Stimulated activated naive CD8-positive, alpha-beta T cell treated with anti-CD3 and anti-CD28 coated beads, Interleukin-15, amount 100 ng/mL, for 72 hours (primary cell): ENCODE results near the gene CTIF.

Experiments
- ATAC-seq: fragments of 150-1000 bp; cut with Tn5 transposase; 2 replicates; pipeline ENCODE4 v1.10.0; 2021; ENCODE audit warnings: mild to moderate bottlenecking, moderate library complexity
- DNase-seq, 2 donors: peaks; one replicate each; pipeline ENCODE4 v3.0.0; 2021 to 2022
- H3K27ac Mint-ChIP-seq, 2 donors: one replicate each; pipeline ENCODE4 v1.8.0; 2022; ENCODE audit warnings: mild to moderate bottlenecking in 2 of 2, mixed read lengths in 2 of 2, moderate library complexity in 2 of 2
- H3K27me3 Mint-ChIP-seq: one replicate; pipeline ENCODE4 v1.8.0; 2022; ENCODE audit warnings: mixed read lengths
- H3K4me1 Mint-ChIP-seq: one replicate; pipeline ENCODE4 v1.8.0; 2022; ENCODE audit warnings: mild to moderate bottlenecking, mixed read lengths
- H3K4me3 Mint-ChIP-seq, 2 donors: one replicate each; pipeline ENCODE4 v1.8.0; 2022; ENCODE audit warnings: mild to moderate bottlenecking in 2 of 2, mixed read lengths in 2 of 2, moderate library complexity in 1 of 2
- H3K9me3 Mint-ChIP-seq, 2 donors: one replicate each; pipeline ENCODE4 v1.8.0; 2022; ENCODE audit warnings: mixed read lengths in 2 of 2

The CTIF gene

DNA sequence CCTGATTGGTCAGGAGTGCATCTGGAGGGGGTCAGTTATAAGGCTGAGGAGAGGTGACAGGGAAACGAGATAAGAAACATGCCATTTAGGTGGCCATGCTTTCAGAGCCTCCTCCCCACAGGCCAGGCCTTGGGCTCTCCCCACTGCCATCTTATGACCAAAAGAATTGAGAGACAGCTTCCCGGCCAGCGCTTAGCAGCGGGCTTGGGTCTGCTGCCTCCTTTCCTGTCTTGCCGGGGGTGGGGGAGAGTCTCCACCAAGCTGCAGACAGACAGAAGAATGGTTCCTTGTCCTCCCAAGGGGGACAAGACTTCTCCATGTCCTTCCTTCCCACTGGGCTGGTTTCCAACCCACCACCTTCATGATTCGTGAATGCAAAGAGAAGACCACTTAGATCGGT, 240.6 kb downstream of the CTIF start:
- no peak for ATAC-seq
- H3K4me3 Mint-ChIP-seq, result no peak overlapping the region
- H3K27ac Mint-ChIP-seq, result peak overlapping the region in 1 of 2 donors; percentile 40

DNA sequence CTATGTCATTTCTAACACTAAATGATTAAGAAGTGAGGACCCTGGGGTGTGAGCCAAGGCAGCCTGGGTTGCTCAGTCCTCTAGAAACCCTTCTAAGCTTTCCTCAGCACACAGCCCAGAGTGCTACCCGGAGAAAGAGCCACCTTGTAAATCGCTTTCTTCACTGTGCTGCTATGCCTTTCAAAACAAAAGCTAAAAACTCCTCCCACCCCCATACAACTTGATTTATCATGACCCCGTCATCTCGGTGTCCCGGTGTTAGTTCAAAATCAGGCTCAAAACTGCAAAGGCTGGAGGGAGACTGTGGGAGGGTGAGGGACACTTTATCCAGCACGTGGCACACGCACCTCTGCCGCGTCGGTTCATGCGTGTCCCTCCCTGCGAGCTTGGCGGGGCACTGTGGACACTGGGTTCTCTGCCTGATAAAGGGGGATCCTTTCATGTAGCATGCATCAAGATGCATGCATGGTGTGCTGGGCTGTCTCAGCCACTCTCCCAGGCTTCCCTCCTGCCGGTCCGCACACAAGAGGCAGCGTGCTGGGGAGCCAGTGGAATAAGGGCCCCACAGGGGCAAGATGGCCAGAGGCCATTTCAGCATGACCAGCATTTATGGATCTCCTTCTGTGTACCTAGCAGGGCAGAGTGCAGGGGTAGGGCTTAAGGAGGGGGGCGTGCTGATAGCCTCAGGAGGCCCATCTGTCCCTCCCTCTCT, 241.5 kb downstream of the CTIF start:
- H3K9me3 Mint-ChIP-seq, result no peaks in the 10 kb centered on the region
- H3K4me1 Mint-ChIP-seq, result peaks cover 37% of the 10 kb centered on the region
- DNase-seq, result no peak
- H3K27ac Mint-ChIP-seq, result no peak overlapping the region
- H3K4me3 Mint-ChIP-seq, result no peak overlapping the region
- H3K27me3 Mint-ChIP-seq, result no peaks in the 10 kb centered on the region
- no peak for ATAC-seq

More for the DNA sequence above, 240.6 kb downstream of the CTIF start:
- Mint-ChIP-seq H3K4me1 (peaks cover 28% of the 10 kb centered on the region), H3K27me3 (no peaks in the 10 kb centered on the region), H3K9me3 (no peaks in the 10 kb centered on the region)
- no peak for DNase-seq

DNA sequence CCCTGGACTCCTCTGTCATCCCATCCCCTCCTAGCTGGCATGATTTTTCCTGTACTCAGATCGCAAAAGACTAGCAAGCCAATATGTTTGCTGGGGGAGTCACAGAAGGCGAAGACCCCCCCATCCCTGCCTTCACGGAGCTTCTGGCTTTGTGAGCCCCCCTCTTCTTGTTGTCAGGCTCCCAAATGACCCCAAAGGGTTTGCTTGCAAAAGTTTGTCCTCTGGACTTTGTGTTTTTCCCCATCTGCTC, 242.0 kb downstream of the CTIF start:
- DNase-seq (no peak), ATAC-seq (no peak)
- Mint-ChIP-seq H3K9me3 (no peaks in the 10 kb centered on the region), H3K27me3 (no peaks in the 10 kb centered on the region), H3K4me3 (no peak overlapping the region), H3K27ac (no peak overlapping the region), H3K4me1 (peaks cover 42% of the 10 kb centered on the region)

DNA sequence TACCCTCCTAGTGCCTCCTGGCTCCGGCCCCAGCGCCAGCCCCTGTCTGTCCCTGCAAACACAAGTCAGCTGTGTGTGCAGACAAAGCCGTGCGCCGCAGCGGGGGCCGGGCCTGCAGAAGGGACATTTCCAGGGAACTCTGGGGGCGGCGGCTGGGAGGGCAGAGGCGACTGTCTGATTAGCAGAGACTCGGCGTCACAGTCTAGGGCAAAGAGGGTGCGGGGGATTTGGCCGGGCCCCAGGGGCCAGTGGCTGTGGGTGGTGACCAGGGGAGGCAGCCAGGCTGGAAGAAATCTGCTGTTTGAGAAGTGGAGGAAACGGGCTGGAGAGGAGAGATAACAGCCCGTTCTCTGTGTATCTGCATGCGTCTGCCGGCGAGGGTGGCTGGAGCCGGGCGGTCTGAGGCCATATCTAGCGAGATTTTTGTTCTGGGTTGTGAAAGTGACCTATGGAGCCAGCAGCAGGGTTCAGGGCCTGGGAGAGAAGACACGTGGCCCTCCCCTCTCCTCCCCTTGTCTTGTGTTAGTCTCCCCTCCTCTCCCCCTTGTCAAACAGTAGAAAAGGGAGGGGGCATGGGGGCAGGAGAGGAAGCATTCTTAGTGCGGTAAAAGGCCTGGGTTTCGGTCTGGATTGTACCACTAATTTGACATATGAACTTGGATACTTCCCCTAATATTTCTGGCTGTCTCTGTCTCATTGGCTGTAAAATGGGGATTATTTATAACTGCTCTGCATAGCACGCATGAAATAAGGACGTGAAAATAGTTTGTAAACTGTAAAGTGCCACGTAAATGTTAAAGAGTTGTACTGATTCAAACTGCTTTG, 242.5 kb downstream of the CTIF start:
- Mint-ChIP-seq H3K4me3 (no peak overlapping the region), H3K9me3 (no peaks in the 10 kb centered on the region), H3K4me1 (peaks cover 43% of the 10 kb centered on the region), H3K27ac (peak overlapping the region in 1 of 2 donors; percentile 23), H3K27me3 (no peaks in the 10 kb centered on the region)
- DNase-seq, result no peak
- no peak for ATAC-seq

DNA sequence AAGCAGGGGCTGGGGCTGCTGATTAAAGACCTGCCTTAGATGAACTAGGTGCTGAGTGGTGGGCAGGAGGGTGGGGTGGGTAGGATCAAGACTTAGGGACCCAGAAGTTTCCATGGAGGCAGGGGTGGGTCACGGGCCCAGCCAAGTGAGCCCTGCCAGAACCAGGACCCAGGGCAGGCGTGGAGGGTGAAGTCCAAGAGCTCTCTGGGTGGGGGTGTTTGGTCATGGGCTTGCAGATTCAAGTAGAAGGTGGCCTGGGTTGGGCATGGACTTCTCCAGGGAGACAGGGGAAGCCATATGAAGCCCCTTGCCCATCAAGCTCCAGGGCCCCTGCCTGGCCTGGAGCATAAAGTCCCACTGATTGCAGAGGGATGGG, 243.1 kb downstream of the CTIF start:
- no peak for DNase-seq
- no peak for ATAC-seq
- no peak overlapping the region for H3K4me3 Mint-ChIP-seq
- H3K27me3 Mint-ChIP-seq, result no peaks in the 10 kb centered on the region
- no peak overlapping the region for H3K27ac Mint-ChIP-seq
- H3K4me1 Mint-ChIP-seq, result peaks cover 40% of the 10 kb centered on the region
- no peaks in the 10 kb centered on the region for H3K9me3 Mint-ChIP-seq

DNA sequence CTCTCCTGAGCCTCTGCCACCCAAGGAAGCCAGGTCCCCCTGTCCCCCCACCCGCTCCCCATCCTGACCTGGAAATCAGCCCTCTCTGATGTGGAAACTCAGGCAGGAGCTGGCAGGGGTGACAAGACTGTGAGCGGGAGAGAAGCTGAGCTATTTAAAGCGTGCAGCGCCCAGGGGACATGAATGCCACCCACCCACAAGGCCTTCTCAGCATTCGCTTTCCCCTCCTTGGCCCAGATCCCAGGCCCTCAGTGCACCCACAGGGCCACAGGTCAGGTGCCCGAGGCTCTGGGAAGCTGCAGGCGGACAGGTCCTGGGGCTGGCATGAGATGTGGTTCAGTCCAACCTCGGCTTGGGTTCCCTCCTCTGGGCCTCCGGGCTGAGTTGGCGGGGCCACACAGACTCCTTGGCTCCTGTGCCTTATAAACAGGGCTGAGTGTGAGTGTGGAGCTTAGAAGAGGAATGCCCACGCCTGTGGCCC, 243.6 kb downstream of the CTIF start:
- H3K27ac Mint-ChIP-seq, result no peak overlapping the region
- ATAC-seq (no peak), DNase-seq (no peak)
- no peaks in the 10 kb centered on the region for H3K27me3 Mint-ChIP-seq
- no peak overlapping the region for H3K4me3 Mint-ChIP-seq
- H3K4me1 Mint-ChIP-seq, result peaks cover 36% of the 10 kb centered on the region
- H3K9me3 Mint-ChIP-seq, result no peaks in the 10 kb centered on the region

DNA sequence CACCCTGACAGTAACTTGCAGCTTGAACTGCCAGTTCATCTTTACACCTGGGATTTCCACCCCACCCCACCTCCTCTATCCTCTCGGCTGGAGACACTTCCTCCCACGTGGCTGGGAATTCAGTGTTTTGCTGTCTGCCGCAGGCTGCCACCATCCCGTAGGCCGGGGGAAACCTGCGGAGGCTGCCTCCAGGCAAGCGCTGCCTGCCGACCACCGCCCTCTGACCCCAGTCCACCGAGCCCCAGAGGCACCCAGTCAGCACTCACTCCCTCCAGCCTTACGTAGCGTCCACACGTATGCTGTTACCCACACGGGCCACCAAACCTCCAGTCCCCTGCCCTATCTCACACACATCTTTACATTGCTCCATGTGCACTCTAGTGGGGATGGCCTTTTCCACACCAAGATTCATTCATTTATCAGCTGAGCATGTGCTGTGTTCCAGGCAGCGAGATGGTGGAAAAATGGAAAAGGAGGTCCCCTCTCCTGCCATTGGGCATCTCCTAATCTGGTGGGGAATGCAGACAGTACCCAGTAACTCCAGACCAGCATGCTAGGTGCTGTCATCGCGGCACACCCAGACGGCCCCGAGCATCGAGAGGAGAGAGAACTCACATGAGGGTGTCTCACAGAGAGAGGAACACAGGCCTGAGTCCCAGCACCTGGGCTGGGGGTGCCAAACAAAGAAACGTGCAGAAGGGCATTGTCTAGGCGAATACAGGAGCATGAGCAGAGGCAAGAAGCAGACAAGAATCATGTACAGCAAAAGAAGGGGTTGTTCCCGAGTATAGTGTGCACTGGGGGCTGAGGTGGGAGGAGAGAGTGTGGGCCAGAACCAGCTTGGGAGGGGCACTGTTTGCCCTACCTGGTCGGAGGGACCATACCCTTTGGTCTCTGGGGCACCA, 245.0 kb downstream of the CTIF start:
- peak overlapping the region; percentile 5 to 72 for H3K27ac Mint-ChIP-seq
- no peak overlapping the region for H3K4me3 Mint-ChIP-seq

DNA sequence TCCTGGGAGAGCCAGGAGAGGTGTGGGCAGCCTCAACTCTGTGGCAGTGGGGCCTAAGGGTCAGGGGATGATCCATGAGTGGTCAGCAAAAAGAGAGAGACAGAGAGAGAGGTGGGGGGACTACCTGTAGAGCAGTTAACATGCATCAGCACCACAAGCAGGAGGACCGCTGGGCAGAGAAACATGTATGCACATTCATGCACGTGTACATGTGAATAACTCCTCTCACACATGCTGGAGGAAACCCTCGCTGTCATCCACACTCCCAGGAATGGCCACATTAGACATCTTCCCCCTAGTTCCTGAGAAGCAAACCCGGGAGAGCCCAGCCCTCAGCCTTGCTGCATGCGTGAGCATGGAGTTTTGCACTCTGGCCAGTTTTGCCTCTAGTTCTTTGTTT, 245.8 kb downstream of the CTIF start:
- Mint-ChIP-seq H3K27me3 (no peaks in the 10 kb centered on the region), H3K4me3 (no peak overlapping the region), H3K4me1 (peaks cover 24% of the 10 kb centered on the region), H3K27ac (no peak overlapping the region), H3K9me3 (no peaks in the 10 kb centered on the region)
- DNase-seq (no peak), ATAC-seq (no peak)

More for the DNA sequence above, 245.0 kb downstream of the CTIF start:
- no peak for DNase-seq
- ATAC-seq, result no peak
- no peaks in the 10 kb centered on the region for H3K27me3 Mint-ChIP-seq
- H3K9me3 Mint-ChIP-seq, result no peaks in the 10 kb centered on the region
- H3K4me1 Mint-ChIP-seq, result peaks cover 24% of the 10 kb centered on the region

DNA sequence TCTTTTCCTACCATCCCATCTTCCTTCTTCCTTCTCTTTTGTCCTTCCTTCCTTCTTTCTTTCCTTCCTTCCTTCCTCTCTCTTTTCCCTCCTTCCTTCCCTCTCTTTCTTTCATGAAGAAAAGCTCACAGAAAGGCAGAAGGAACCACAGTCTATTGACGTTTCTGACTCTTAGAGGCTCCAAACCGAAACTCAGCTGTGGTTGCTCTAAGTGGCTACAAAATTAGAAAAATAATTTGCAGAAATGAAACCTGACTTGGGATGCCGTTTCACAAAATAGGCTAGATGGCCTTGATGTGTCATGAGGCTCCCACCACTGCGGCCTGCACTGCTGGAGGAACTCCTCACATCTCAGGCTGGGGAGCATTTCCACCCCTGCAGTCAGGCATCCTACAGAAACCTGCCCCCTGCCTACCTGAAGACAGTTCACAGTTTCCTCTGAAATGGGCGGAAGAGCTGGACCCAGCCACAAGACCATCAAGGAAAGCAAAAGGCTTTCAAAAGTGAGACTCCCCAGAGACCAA, 246.3 kb downstream of the CTIF start:
- no peaks in the 10 kb centered on the region for H3K27me3 Mint-ChIP-seq
- H3K4me1 Mint-ChIP-seq, result peaks cover 24% of the 10 kb centered on the region
- DNase-seq (no peak), ATAC-seq (peak; percentile 55)
- no peaks in the 10 kb centered on the region for H3K9me3 Mint-ChIP-seq
- peak overlapping the region in 1 of 2 donors; percentile 15 for H3K27ac Mint-ChIP-seq
- peak overlapping the region in 1 of 2 donors; percentile 3 for H3K4me3 Mint-ChIP-seq

DNA sequence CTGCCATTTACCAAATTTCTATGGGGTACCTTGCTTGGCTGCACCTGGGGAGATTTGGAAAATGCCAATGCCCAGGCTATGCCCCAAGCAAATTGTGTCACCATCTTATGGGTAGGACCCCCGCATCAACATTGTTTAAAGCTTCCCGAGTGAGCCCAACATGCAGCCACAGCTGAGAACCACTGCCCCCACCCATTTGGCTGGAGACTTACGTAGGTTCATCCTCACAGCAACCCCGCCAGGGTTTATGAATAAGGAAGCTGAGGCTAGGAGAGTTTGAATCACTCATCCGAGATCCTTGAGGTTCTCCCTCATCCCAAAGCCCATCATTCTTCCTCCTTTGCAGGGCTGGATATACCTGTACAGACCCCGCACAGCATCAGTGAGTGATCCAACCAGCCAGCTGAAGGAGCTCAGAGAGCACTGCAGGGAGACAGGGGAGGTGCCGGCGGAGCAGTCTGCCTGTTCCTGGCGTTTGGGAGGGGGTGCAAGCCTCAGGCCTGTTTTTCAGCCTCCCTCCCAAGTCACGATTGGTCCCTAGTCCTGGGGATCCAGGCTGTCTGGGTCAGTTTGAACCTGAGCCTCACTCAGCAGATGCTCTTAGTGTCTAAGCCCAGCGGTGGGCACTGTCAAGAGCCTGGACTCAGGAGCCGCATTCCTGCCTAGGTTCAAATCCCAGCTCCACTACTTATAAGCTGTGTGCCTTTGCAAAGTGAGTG, 247.1 kb downstream of the CTIF start:
- no peak overlapping the region for H3K27ac Mint-ChIP-seq

DNA sequence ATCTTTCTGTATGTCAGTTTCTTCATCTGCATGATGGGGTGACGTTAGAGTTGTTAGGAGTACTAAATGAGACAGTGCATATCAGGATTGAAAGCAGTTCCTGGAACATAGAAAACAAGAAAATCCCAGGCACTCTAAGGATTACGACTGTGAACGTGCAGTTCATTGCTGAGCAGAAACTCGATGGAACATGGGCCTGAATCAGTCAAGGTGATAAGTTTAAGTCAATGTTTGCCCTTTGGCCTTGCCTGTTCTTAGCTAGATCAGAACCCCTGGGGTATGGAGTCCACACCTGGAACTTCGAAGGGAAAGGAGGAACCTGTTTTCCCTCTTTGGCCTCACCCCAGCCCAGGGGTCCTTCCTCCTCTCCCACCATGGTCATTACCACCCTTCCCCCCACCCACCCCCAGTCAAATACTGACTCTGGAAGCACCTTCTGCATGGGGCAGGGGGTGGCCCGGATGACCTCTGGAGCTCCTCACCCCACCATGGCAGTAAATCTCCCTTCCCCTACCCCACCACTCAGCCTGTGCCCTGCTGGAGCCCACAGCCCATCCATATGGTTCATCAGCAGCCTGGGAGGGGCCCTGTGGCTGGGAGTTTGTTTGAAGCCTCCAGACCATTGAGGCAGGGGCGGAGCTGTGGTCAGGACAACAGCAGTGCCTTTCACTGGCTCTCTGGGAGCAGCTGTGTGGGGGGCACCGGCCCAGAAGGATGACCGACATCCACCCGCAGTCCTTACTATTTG, 247.8 kb downstream of the CTIF start:
- H3K27me3 Mint-ChIP-seq, result no peaks in the 10 kb centered on the region
- peaks cover 34% of the 10 kb centered on the region for H3K4me1 Mint-ChIP-seq
- no peak overlapping the region for H3K4me3 Mint-ChIP-seq
- peaks cover 0 to 2% of the 10 kb centered on the region in 2 donors for H3K9me3 Mint-ChIP-seq
- DNase-seq (no peak), ATAC-seq (no peak)
- peak overlapping the region in 1 of 2 donors; percentile 28 for H3K27ac Mint-ChIP-seq

More for the DNA sequence above, 247.1 kb downstream of the CTIF start:
- no peak overlapping the region for H3K4me3 Mint-ChIP-seq
- H3K27me3 Mint-ChIP-seq, result no peaks in the 10 kb centered on the region
- H3K9me3 Mint-ChIP-seq, result no peaks in the 10 kb centered on the region
- ATAC-seq, result no peak
- no peak for DNase-seq
- peaks cover 26% of the 10 kb centered on the region for H3K4me1 Mint-ChIP-seq

DNA sequence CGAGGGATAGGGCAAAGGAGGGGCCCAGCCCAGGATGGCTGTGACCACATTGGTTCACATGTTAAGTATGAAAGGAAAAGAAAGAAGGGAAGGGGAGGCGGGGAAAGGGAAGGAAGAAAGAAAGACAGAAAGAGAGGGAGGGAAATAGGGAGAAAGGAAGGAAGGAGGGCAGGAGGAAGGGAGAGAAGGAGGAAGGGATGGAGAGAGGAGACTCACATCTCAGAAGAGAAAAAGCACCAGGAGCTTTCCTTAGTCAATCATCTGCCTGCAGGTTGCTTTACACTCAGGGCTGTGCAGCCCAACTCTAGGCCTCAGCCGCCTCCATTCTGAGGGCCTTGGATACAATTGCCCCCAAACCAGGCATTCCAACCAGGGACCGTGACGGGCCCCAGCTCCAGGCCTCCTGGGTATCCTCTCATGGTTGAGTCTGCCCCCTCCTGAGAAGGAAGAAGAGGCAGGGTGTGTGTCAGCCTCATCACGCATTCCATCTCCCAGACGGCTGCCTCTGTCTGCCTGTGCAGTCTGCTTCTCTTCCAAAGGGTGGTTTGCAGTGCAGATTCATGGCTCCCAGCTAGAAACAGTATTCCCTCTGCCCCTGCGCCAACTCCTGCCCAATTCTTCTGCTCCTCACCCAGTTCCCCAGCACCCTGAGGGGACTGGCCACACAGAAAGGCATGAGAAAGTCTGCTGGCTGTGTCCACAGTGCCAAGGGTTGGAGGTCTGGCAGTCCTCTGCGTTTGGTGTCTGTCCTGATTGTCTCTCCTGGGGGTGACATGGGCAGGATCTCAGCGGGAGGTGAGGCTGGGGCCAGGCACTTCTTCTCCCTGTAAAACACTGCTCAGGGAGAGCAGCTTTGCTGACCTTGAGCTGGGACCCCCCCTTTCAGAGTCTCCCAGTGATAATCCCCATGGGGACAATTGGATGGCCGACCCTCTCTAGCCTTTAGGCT, 248.6 kb downstream of the CTIF start:
- Mint-ChIP-seq H3K27me3 (no peaks in the 10 kb centered on the region), H3K4me1 (peaks cover 36% of the 10 kb centered on the region), H3K9me3 (peaks cover 0 to 10% of the 10 kb centered on the region in 2 donors), H3K27ac (peak overlapping the region in 1 of 2 donors; percentile 28), H3K4me3 (no peak overlapping the region)
- ATAC-seq (no peak), DNase-seq (no peak)

DNA sequence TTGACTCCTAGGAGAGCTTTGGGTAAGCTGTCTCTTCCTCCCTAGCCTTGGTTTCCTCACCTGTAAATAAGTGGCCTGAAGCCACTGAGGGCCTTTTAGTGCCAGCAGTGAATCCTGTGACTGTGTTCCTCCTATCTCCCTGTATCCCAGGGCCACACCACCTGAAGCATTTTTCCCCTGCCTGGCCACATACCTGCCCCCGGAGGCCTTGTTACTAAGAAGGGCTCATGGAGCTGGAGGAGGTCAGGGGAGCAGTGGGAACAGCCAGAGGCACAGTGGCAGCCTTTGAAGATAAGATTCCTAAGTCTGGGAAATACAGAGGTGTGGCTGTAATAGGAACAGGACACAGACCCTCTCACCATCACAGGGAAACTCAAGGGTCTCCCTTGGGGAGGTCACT, 249.5 kb downstream of the CTIF start:
- H3K27ac Mint-ChIP-seq, result no peak overlapping the region
- ATAC-seq (no peak), DNase-seq (no peak)
- H3K4me1 Mint-ChIP-seq, result peaks cover 36% of the 10 kb centered on the region
- no peak overlapping the region for H3K4me3 Mint-ChIP-seq
- H3K27me3 Mint-ChIP-seq, result no peaks in the 10 kb centered on the region
- H3K9me3 Mint-ChIP-seq, result peaks cover 0 to 10% of the 10 kb centered on the region in 2 donors
